ENCODE data around the gene UPF3B. TPM values are rescaled to one million over a fixed set of nuclear protein-coding genes. Genes with fewer than 3 reads are reported as not detected.
A peak's percentile ranks its signal among the peaks of the same experiment; 100 is the strongest.

Gene UPF3B
- total and polyA plus RNA-seq, 9 of the 15 experiments (the other 6 are each of a cell fraction or from before 2014, with no cell fraction given): 17.6 to 57.0 (median 32.3) TPM

DNA sequence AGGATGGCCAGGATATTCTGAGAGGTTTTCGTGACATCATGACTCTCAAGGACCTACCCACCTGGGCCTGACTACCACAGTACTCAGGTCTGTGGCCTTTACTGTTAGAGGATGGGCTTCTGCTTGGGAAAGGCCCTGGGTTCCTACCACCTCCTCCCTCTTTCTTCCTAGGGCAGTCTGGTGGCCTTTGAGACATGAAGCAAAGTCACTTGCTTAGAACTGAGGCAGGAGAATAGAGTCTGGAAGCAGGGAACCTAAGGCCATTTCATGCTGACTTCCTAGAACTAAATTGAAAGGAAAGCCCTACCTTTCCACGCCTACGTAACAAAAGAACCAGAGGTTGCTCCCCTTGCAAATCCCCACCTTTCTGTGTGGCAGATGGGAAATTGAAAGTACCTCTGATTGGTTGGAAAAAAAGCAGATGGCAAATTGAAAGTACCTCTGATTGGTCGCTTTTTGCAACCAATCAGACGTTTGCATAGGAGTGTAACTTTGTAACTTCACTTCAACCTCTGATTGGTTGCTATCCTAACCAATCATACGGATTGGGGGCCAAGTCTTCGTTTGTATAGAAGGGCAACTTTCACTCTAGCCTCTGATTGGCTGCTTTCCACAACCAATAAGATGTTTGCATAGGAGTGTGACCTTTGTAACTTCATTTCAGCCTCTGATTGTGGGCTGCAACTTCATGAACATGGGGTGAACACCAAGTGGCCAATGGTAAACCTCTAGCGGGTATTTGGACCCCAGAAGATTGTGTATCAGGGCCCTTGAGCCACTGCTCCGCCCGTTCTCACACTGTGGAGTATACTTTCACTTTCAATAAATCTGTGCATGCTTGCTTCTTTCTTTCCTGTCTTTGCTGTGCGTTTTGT lies 33.0 kb upstream of the UPF3B start (continued):
- TF ChIP-seq, protein P1, sequence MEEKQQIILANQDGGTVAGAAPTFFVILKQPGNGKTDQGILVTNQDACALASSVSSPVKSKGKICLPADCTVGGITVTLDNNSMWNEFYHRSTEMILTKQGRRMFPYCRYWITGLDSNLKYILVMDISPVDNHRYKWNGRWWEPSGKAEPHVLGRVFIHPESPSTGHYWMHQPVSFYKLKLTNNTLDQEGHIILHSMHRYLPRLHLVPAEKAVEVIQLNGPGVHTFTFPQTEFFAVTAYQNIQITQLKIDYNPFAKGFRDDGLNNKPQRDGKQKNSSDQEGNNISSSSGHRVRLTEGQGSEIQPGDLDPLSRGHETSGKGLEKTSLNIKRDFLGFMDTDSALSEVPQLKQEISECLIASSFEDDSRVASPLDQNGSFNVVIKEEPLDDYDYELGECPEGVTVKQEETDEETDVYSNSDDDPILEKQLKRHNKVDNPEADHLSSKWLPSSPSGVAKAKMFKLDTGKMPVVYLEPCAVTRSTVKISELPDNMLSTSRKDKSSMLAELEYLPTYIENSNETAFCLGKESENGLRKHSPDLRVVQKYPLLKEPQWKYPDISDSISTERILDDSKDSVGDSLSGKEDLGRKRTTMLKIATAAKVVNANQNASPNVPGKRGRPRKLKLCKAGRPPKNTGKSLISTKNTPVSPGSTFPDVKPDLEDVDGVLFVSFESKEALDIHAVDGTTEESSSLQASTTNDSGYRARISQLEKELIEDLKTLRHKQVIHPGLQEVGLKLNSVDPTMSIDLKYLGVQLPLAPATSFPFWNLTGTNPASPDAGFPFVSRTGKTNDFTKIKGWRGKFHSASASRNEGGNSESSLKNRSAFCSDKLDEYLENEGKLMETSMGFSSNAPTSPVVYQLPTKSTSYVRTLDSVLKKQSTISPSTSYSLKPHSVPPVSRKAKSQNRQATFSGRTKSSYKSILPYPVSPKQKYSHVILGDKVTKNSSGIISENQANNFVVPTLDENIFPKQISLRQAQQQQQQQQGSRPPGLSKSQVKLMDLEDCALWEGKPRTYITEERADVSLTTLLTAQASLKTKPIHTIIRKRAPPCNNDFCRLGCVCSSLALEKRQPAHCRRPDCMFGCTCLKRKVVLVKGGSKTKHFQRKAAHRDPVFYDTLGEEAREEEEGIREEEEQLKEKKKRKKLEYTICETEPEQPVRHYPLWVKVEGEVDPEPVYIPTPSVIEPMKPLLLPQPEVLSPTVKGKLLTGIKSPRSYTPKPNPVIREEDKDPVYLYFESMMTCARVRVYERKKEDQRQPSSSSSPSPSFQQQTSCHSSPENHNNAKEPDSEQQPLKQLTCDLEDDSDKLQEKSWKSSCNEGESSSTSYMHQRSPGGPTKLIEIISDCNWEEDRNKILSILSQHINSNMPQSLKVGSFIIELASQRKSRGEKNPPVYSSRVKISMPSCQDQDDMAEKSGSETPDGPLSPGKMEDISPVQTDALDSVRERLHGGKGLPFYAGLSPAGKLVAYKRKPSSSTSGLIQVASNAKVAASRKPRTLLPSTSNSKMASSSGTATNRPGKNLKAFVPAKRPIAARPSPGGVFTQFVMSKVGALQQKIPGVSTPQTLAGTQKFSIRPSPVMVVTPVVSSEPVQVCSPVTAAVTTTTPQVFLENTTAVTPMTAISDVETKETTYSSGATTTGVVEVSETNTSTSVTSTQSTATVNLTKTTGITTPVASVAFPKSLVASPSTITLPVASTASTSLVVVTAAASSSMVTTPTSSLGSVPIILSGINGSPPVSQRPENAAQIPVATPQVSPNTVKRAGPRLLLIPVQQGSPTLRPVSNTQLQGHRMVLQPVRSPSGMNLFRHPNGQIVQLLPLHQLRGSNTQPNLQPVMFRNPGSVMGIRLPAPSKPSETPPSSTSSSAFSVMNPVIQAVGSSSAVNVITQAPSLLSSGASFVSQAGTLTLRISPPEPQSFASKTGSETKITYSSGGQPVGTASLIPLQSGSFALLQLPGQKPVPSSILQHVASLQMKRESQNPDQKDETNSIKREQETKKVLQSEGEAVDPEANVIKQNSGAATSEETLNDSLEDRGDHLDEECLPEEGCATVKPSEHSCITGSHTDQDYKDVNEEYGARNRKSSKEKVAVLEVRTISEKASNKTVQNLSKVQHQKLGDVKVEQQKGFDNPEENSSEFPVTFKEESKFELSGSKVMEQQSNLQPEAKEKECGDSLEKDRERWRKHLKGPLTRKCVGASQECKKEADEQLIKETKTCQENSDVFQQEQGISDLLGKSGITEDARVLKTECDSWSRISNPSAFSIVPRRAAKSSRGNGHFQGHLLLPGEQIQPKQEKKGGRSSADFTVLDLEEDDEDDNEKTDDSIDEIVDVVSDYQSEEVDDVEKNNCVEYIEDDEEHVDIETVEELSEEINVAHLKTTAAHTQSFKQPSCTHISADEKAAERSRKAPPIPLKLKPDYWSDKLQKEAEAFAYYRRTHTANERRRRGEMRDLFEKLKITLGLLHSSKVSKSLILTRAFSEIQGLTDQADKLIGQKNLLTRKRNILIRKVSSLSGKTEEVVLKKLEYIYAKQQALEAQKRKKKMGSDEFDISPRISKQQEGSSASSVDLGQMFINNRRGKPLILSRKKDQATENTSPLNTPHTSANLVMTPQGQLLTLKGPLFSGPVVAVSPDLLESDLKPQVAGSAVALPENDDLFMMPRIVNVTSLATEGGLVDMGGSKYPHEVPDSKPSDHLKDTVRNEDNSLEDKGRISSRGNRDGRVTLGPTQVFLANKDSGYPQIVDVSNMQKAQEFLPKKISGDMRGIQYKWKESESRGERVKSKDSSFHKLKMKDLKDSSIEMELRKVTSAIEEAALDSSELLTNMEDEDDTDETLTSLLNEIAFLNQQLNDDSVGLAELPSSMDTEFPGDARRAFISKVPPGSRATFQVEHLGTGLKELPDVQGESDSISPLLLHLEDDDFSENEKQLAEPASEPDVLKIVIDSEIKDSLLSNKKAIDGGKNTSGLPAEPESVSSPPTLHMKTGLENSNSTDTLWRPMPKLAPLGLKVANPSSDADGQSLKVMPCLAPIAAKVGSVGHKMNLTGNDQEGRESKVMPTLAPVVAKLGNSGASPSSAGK (IDR thresholded peaks at IDR 0.05): no peak
- TF ChIP-seq PTTG1 (tag; IDR thresholded peaks at IDR 0.05; ENCODE audit: low read depth): no peak
- TF ChIP-seq, protein P2, sequence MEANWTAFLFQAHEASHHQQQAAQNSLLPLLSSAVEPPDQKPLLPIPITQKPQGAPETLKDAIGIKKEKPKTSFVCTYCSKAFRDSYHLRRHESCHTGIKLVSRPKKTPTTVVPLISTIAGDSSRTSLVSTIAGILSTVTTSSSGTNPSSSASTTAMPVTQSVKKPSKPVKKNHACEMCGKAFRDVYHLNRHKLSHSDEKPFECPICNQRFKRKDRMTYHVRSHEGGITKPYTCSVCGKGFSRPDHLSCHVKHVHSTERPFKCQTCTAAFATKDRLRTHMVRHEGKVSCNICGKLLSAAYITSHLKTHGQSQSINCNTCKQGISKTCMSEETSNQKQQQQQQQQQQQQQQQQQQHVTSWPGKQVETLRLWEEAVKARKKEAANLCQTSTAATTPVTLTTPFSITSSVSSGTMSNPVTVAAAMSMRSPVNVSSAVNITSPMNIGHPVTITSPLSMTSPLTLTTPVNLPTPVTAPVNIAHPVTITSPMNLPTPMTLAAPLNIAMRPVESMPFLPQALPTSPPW (CRISPR knock-in tag; IDR thresholded peaks at IDR 0.05): no peak
- TF ChIP-seq ZNF146 (CRISPR knock-in tag; IDR thresholded peaks at IDR 0.05; ENCODE audit: unreplicated experiment): no peak
- TF ChIP-seq ZSCAN29 (IDR thresholded peaks at IDR 0.05): no peak
- 0 out of 2 replicates have a peak, but pooled peaks have one; percentile 45 for TF ChIP-seq ZNF766 (CRISPR knock-in tag; conservative IDR thresholded peaks at IDR 0.05)
- TF ChIP-seq ZNF347 (CRISPR knock-in tag; IDR thresholded peaks at IDR 0.05; ENCODE audit: low read depth): no peak
- TF ChIP-seq FIP1L1 (IDR thresholded peaks at IDR 0.05; ENCODE audit: low read depth, low read length, poor library complexity, severe bottlenecking): no peak
- peak; percentile 72 for TF ChIP-seq FOS (IDR thresholded peaks at IDR 0.05; ENCODE audit: extremely low read depth, insufficient read length)
- no peak for TF ChIP-seq ZEB2 (IDR thresholded peaks at IDR 0.05)
- 0 out of 2 replicates have a peak, but pooled peaks have one; percentile 41 for TF ChIP-seq MEF2D (tag; conservative IDR thresholded peaks at IDR 0.05; ENCODE audit: low read depth)
- no peak for TF ChIP-seq ARID2 (IDR thresholded peaks at IDR 0.05)
- TF ChIP-seq, protein P3, sequence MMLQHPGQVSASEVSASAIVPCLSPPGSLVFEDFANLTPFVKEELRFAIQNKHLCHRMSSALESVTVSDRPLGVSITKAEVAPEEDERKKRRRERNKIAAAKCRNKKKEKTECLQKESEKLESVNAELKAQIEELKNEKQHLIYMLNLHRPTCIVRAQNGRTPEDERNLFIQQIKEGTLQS (IDR thresholded peaks at IDR 0.05): no peak
- TF ChIP-seq, protein P3 (CRISPR knock-in tag; conservative IDR thresholded peaks at IDR 0.05): no peak
